OCI-LY7 (cell line): ENCODE data around the gene LDAF1. TPM values are rescaled to one million over a fixed set of nuclear protein-coding genes. Genes with fewer than 3 reads are reported as not detected.

ENCODE experiments used
- BruUV-seq: library from RNA; stranded (reverse); fragments of 400-500 nt; replicated peaks from 2 replicates; lab custom pipeline; 2021; lab: Mats Ljungman, UMichigan
- CTCF ChIA-PET: fragments of 300-600 bp; sonication (Branson Sonifier 250); formaldehyde crosslinking; loops from one replicate; lab custom pipeline; 2022; ENCODE audit warnings: antibody characterized with exemption; ENCODE audit not compliant: unreplicated experiment; lab: Charles Lee
- POLR2A ChIA-PET: fragments of 300-600 bp; sonication (Branson Sonifier 250); formaldehyde crosslinking; loops from one replicate; lab custom pipeline; 2022; ENCODE audit warnings: antibody characterized with exemption; lab: Charles Lee
- DNase-seq: peaks from one replicate; pipeline ENCODE4 v3.0.0-alpha.2; 2015; ENCODE audit warnings: low spot score
- H2AFZ ChIP-seq: fragments of 200-600 bp; sonication (generic), shearing (Covaris generic); 2 replicates; pipeline ENCODE4 v1.6.1; 2014; ENCODE audit warnings: mild to moderate bottlenecking, antibody characterized with exemption, low read length, moderate library complexity
- H3K27ac ChIP-seq: fragments of 200-600 bp; sonication (generic); 2 replicates; pipeline ENCODE4 v1.5.1; 2014; ENCODE audit warnings: mixed run types, low read depth, mild to moderate bottlenecking, moderate library complexity, low read length, inconsistent platforms; ENCODE audit not compliant: poor library complexity, severe bottlenecking
- H3K36me3 ChIP-seq: fragments of 200-600 bp; sonication (generic); 2 replicates; pipeline ENCODE4 v1.6.1; 2014; ENCODE audit warnings: mild to moderate bottlenecking, antibody characterized with exemption, low read length, moderate library complexity, mixed read lengths; ENCODE audit not compliant: insufficient read depth
- H3K4me1 ChIP-seq: fragments of 200-600 bp; sonication (generic); 2 replicates; pipeline ENCODE4 v1.5.1; 2014; ENCODE audit warnings: mild to moderate bottlenecking, low read length; ENCODE audit not compliant: insufficient read depth, poor library complexity, severe bottlenecking
- H3K4me2 ChIP-seq: fragments of 200-600 bp; sonication (generic); 2 replicates; pipeline ENCODE4 v1.6.1; 2014; ENCODE audit warnings: mild to moderate bottlenecking, low read length
- H3K4me3 ChIP-seq: fragments of 200-600 bp; sonication (generic); 2 replicates; pipeline ENCODE4 v1.5.1; 2014; ENCODE audit warnings: mild to moderate bottlenecking, low read depth, low read length; ENCODE audit not compliant: poor library complexity, severe bottlenecking
- H3K79me2 ChIP-seq: fragments of 200-600 bp; sonication (generic); 2 replicates; pipeline ENCODE4 v1.6.1; 2016; ENCODE audit warnings: low read depth, mild to moderate bottlenecking, low read length, moderate library complexity, mixed read lengths; ENCODE audit not compliant: insufficient read depth
- H3K9me2 ChIP-seq: fragments of 200-600 bp; sonication (generic); 2 replicates; pipeline ENCODE4 v1.6.1; 2016; ENCODE audit warnings: mild to moderate bottlenecking, low read length, mixed read lengths; ENCODE audit not compliant: insufficient read depth
- H3K9me3 ChIP-seq: fragments of 200-600 bp; sonication (generic); 2 replicates; pipeline ENCODE4 v1.6.1; 2014; ENCODE audit warnings: mild to moderate bottlenecking, mixed run types, low read length, mixed read lengths
- H4K20me1 ChIP-seq: fragments of 200-600 bp; sonication (generic); 2 replicates; pipeline ENCODE4 v1.6.1; 2014; ENCODE audit warnings: mild to moderate bottlenecking, antibody characterized with exemption, low read length, moderate library complexity, mixed read lengths; ENCODE audit not compliant: insufficient read depth
- CTCF ChIP-seq: fragments of 200-600 bp; sonication (generic); conservative IDR thresholded peaks from 2 replicates; pipeline ENCODE4 v1.5.1; 2014; ENCODE audit warnings: mild to moderate bottlenecking, antibody characterized with exemption, low read length, moderate library complexity, mixed read lengths
- EZH2phosphoT487 ChIP-seq: fragments of 200-600 bp; sonication (generic); IDR thresholded peaks from 2 replicates; pipeline ENCODE4 v1.6.1; 2018; ENCODE audit warnings: low read depth, borderline replicate concordance, mild to moderate bottlenecking, mixed run types, antibody characterized with exemption, low read length, moderate library complexity, mixed read lengths
- intact Hi-C: fragments of 100-400 bp; cut with micrococcal nuclease; formaldehyde crosslinking; loops from one replicate; pipeline ENCODE4 v1.10.0; 2022; ENCODE audit not compliant: unreplicated experiment
- total RNA-seq, 2 experiments: library from RNA; depleted of rRNA in 1 of 2; stranded (reverse); fragments of >200 nt in 1 of 2; shearing (Covaris generic) in 1 of 2; gene quantifications; 2 replicates each; pipeline ENCODE4 v1.2.3, GENCODE V29; 2014 to 2022

Gene LDAF1
- total RNA-seq, 2 experiments from 2014 or later = 5.4 to 6.7 TPM

- no peaks in the 10 kb centered on the region for H3K36me3 ChIP-seq
- H3K27ac ChIP-seq = no peak overlapping the region
- H3K9me2 ChIP-seq = no peaks in the 10 kb centered on the region
- TF ChIP-seq CTCF (no peak), EZH2phosphoT487 (no peak)
- BruUV-seq = no TSS peak
- H3K79me2 ChIP-seq = no peaks in the 10 kb centered on the region
- ChIA-PET POLR2A (no interaction called here), CTCF (no interaction called here)
- DNase-seq = no peak
- H3K4me2 ChIP-seq = no peak overlapping the region
- H3K4me3 ChIP-seq = no peak overlapping the region
- H2AFZ ChIP-seq = no peak overlapping the region
- no peaks in the 10 kb centered on the region for H3K9me3 ChIP-seq
- H3K4me1 ChIP-seq = no peaks in the 10 kb centered on the region
- H4K20me1 ChIP-seq = no peaks in the 10 kb centered on the region
- intact Hi-C loops = no loop called here
Observed at GRCh38 chr16:21126518-21126917, 32.0 kb upstream of the LDAF1 start.

DNA sequence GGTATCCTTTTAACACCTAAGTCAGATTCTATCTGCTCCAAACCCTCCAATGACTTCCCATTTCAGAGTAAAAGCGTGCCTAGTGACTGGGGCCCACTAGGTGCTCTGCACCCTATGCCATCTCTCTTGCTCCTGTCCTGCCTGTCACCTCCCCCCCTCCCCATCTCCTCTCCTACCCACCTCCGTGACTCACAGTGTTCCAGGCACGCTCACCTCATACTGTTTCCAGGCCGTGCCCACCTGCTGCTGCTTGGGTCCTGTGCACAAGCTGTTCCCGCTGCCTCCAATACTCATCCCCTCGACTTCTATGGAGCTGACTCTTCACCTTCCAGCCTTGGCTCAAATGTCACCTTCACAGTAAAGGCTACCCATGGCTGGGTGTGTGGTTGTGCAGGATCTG is 29.5 kb upstream of the LDAF1 start:
- H3K4me2 ChIP-seq = no peak overlapping the region
- ChIA-PET POLR2A (no interaction called here), CTCF (no interaction called here)
- H4K20me1 ChIP-seq = no peaks in the 10 kb centered on the region
- H3K9me3 ChIP-seq = no peaks in the 10 kb centered on the region
- BruUV-seq = no TSS peak
- no peaks in the 10 kb centered on the region for H3K4me1 ChIP-seq
- TF ChIP-seq EZH2phosphoT487 (no peak), CTCF (no peak)
- H3K4me3 ChIP-seq = no peak overlapping the region
- H3K79me2 ChIP-seq = no peaks in the 10 kb centered on the region
- H3K36me3 ChIP-seq = no peaks in the 10 kb centered on the region
- intact Hi-C loops = no loop called here
- no peaks in the 10 kb centered on the region for H3K9me2 ChIP-seq
- no peak overlapping the region for H3K27ac ChIP-seq
- no peak overlapping the region for H2AFZ ChIP-seq
- no peak for DNase-seq

GRCh38 chr16:21130811-21131210 is 27.7 kb upstream of the LDAF1 start:
- H3K36me3 ChIP-seq = no peaks in the 10 kb centered on the region
- H4K20me1 ChIP-seq = no peaks in the 10 kb centered on the region
- BruUV-seq = TSS peak; percentile 33
- ChIA-PET POLR2A (no interaction called here), CTCF (no interaction called here)
- no peaks in the 10 kb centered on the region for H3K9me3 ChIP-seq
- no peak overlapping the region for H3K4me3 ChIP-seq
- no peaks in the 10 kb centered on the region for H3K4me1 ChIP-seq
- no peaks in the 10 kb centered on the region for H3K79me2 ChIP-seq
- DNase-seq = no peak
- H3K27ac ChIP-seq = no peak overlapping the region
- no peak overlapping the region for H2AFZ ChIP-seq
- no peak overlapping the region for H3K4me2 ChIP-seq
- TF ChIP-seq CTCF (no peak), EZH2phosphoT487 (no peak)
- intact Hi-C loops = no loop called here
- no peaks in the 10 kb centered on the region for H3K9me2 ChIP-seq
